Fibroblast of skin of right quadriceps (primary cell): Measurements from ENCODE around the gene OTUD3.
"Not testable (repeated sequence)": the region's sequence is repeated elsewhere in the genome, so short reads cannot be mapped to it uniquely, and the experiment has no call there.

ENCODE experiments used
- DNase-seq: peaks from one replicate; pipeline ENCODE4 v3.0.0-alpha.2; 2013

OTUD3 gene

DNA sequence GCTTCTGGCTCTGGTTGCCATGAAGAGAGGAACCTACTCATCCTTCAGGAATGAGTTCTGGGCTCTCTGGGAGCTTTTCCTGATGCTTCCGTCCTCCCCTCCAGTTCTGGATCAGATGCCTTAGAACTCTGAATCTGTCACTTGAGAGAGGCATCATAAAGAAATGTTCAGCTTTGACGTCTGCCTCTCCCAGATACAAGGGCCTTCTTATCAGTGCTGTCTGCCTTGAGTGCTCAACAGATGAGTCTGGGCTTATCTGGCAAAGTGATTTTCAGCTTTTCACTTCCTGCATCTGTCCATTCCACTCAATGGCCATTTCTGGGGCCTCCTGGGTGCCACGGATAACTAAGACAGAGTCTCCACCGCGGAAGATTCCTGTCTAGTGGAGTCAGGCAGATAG, 12.3 kb upstream of the OTUD3 start:
- DNase-seq = peak; percentile 46

DNA sequence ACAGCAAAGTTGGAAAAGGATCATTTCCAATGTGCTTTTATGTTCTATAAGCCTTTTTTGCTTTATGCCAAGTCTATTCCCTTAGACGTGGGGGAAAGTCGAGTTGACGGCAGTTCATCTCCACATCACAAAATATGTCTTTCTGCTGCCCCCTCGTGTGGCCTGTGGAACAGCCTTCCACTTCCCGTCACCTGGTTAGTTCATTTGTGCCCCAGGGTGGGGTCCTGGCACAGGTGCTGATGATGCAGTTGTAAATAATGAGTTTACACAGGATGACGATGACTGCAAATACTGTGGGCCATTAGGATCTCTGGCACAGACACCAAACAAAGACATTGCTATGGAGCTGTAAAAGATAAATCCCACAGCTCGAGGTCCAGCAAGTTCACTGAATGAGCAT, 10.0 kb upstream of the OTUD3 start:
- DNase-seq = no peak

GRCh38 chr1:19877181-19877750, 4.9 kb upstream of the OTUD3 start:
- DNase-seq = no peak

DNA sequence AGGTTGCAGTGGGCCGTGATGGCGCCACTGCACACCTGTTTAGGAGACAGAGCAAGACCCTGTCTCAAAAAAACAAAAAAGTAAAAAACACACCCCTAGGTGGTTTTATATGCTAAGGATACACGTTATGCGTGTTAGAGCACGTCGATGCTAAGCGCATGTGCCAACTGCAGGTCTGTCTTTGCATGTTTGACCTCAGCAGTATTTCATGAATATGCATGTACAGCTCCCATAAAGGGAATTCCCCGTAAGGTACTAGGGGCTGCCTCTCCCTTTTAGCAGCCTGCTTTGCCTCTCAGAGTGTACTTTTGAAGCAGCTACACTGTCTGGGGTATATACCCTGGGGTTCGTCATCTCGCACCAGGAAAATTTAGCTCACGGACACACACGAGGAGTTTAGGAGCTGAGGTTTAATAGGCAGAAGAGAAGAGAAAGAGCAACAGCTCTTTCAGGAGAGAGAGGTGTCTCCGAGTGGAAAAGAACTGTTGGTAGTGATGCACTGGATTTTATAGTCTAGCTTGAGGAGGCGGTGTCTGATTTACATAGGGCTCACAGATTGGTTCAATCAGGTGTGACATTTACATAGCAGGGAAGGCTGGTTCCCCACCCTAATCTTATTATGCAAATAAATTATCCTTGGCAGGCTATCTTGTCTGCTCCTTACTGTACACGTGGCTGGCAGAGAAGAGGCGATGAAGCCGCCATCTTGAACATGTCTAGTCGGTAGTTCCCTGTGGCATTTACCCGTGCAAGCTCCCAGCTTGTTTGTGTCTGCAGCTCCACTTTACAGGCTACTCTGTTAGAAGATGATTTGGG, 4.2 kb upstream of the OTUD3 start:
- no peak for DNase-seq

GRCh38 chr1:19878637-19878985, 3.6 kb upstream of the OTUD3 start:
- DNase-seq = no peak

DNA sequence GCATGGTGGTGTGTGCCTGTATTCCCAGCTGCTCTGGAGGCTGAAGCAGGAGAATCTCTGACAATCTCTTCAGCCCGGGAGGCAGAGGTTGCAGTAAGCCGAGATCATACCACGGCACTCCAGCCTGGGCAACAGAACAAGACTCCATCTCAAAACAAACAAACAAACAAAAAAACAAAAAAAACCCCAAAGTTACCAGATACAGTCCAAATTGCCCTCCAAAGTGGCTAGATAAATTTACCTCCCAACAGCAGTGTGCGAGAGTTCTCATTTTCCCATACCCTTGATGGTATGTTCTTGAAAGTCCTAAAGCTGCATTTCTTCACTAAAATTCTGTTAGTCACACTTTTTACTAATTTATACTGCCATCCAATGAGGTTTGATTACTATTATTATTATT, 3.0 kb upstream of the OTUD3 start:
- DNase-seq = no peak

DNA sequence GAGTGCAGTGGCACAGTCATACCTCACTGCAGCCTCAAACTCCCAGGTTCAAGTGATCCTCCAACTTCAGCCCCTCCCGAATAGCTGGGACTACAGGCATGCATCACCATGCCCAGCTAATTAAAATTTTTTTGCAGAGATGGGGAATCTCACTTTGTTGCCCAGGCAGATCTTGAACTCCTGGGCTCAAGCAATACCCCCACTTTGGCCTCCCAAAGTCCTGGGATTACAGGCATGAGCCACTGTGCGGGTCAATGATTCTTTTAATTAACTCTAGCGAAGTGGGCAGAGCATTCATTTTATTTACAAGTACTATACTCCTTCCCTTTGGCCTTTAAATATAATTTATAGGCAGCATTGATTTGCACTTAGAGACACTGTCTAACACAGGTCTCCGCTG, 2.5 kb upstream of the OTUD3 start:
- DNase-seq = no peak

- not testable (repeated sequence) for DNase-seq
Observed at GRCh38 chr1:19880841-19881240, 1.4 kb upstream of the OTUD3 start.

GRCh38 chr1:19884312-19884711, 2.1 kb downstream of the OTUD3 start:
- DNase-seq = no peak

DNA sequence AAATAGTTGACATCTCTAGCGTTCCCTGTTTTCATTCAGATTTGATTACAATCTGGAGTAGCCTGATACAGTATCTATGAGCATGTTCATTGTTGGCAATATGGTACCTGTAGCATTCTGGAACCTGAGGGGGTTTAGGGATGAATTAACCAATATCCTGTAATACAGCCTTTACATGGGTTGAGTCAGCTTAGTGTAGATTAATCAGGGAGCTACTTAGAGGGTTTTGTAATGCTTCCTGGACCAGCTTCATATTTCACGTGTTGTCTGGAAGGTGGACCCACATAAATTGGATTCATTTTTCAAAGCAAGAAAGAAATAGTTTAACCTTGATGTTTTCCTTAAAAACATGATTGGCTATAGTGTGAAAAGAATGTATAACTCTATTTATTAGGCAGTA, 3.6 kb downstream of the OTUD3 start:
- peak; percentile 26 for DNase-seq

DNA sequence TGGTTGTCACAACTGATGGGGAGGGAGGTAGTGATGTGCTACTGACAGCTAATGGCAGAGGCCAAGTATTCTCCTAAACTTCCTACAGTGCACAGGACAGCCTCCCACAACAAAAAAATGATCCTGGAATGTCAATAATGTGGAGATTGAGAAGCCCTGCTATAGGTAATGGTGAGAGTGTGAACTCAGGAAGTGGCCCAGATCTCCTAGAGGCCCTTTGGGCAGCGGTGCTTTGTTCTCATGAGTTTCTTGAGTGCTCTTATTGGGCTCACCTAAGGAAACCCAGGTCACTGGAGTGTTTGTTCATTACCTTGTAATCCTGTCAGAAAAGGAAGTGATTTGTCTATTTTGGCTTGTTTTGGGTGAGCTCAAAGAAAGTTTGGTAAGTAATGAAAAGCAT, 5.9 kb downstream of the OTUD3 start:
- DNase-seq = no peak

DNA sequence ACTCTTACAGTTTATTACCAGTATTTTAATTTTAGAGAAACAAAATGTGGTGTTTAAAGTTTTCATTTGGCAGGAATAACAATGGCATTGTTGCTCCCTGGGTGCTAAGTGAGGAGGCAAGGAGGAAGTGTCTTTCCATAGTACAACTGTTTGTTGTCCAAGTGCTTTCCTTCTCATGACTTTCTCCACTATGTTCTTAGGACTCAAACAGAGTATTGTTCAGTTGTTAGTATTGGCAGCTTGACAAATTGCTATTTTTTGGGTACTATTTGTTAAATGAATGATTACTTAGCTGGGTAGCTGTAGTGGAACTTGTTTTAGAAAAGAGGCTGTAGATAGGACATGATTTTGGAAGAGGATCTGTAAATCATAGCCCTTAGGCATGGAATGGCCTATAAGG, 7.5 kb downstream of the OTUD3 start:
- DNase-seq = no peak

- no peak for DNase-seq
Observed at GRCh38 chr1:19892129-19892528, 9.9 kb downstream of the OTUD3 start.

- DNase-seq = no peak
Observed at GRCh38 chr1:19892628-19893168, 10.5 kb downstream of the OTUD3 start.

- no peak for DNase-seq
Observed at GRCh38 chr1:19893687-19894086, 11.5 kb downstream of the OTUD3 start.

DNA sequence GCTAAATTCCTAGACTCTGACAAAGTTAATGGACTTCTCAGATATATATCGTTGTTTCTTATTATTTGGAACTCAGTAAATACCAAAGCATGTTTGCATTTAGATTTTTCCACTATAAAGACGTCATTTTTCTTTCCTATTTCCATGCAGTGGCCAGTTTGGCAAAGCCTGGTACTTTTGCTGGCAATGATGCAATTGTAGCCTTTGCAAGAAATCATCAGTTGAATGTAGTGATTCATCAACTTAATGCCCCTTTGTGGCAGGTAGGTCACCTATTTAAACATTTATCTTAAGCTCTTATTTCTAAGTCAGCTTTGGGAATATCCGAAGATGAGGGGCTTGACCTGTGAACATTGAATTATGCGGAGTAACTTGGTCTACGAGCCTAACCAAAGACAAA, 12.0 kb downstream of the OTUD3 start:
- DNase-seq = no peak

GRCh38 chr1:19901653-19902052, 19.5 kb downstream of the OTUD3 start:
- DNase-seq = no peak

- DNase-seq = no peak
Observed at GRCh38 chr1:19903621-19904020, 21.4 kb downstream of the OTUD3 start.

DNA sequence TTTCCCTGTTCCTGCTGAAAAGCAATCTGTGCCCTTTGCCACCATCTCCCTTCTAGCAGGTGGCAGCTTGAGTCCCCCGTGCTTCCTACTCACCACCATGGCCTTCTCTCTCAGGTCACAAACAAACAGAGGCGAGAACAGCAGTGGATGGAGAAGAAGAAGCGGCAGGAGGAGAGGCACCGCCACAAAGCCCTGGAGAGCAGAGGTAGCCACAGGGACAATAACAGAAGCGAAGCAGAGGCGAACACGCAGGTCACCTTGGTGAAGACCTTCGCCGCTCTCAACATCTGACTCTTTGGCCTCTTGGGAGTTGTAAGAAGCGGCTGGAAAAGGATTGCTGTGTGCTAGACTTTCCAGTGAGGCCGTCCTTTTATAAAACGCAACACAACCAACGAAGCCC, 25.3 kb downstream of the OTUD3 start:
- no peak for DNase-seq

GRCh38 chr1:19909392-19909791, 27.2 kb downstream of the OTUD3 start:
- DNase-seq = no peak

DNA sequence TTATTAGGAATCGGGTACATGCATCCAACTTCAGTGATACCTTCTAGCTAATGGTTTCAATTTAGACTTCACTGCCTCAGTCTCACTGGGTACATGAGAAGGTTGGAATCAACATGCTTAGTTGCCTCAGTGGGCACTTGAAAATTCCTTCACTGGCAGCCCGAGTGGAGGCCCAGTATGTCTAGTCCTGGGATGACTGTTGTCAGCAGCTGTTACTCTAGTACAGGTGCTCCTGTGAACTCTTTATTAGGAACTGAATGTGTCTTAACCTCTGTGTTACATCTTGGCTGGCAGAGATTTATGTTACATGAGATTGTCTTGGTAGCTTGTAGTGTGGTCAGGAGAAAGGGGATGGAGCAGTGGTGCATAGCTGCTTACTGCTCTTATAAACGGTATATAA, 27.8 kb downstream of the OTUD3 start:
- no peak for DNase-seq

GRCh38 chr1:19910650-19911049, 28.5 kb downstream of the OTUD3 start:
- DNase-seq = no peak

GRCh38 chr1:19918057-19918456, 35.9 kb downstream of the OTUD3 start:
- DNase-seq = peak; percentile 78

DNA sequence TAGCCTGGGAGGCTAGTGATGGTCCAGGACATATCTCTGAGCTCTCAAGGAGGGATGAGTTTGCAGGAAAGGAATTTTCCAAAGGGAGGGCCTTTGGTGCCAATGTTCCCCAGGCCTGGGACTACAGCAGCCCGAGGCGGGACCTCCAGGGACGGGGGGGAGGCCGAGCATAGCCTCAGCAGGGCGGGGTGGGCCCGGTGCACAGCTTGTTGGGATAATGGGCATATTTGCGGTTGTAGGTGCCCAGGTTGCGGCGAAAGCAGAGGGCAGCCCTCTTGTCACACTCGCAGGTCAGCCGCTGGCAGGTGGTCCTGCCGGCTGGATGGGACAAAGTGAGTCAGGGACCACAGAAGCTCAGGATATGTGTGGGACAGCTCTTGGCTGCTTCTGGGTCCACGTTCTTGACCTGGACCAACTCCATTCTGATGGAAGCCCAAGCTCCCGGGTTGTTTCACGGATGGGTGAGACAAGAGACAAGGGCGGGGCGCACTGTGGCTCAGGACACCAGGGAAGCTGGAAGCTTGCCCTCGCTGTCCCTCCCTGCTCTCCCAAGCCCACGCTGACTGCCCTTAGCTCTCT, 38.0 kb downstream of the OTUD3 start:
- DNase-seq = no peak
